Gastrocnemius medialis (tissue), 4 donors: ENCODE results near the gene SH3RF1. TPM values are rescaled to one million over a fixed set of nuclear protein-coding genes. Genes with fewer than 3 reads are reported as not detected.

ENCODE experiments used
- ATAC-seq, 2 donors: fragments of 150-250 bp; one replicate each; pipeline ENCODE4 v1.9.1; 2016
- DNase-seq, 2 donors: peaks; one replicate each; pipeline ENCODE4 v3.0.0-alpha.2; 2019
- H3K27ac ChIP-seq, 4 donors: fragments of 200-600 bp; sonication (generic); 1 replicate in 1 of 4; 2 replicates in 3 of 4; pipeline ENCODE4 v1.5.1; 2016 to 2018; ENCODE audit warnings: mild to moderate bottlenecking in 2 of 4, moderate library complexity in 1 of 4
- H3K27me3 ChIP-seq, 3 donors: fragments of 200-600 bp; sonication (generic) in 2 of 3; 1 replicate in 1 of 3; 2 replicates in 2 of 3; pipeline versions ENCODE4 v1.5.1 to v1.6.0; 2016 to 2019; ENCODE audit warnings: mild to moderate bottlenecking in 1 of 3, moderate library complexity in 1 of 3
- H3K36me3 ChIP-seq, 2 donors: fragments of 200-600 bp; sonication (generic) in 1 of 2; one replicate each; pipeline ENCODE4 v1.5.1; 2017 to 2018
- H3K4me1 ChIP-seq, 2 donors: fragments of 200-600 bp; sonication (generic) in 1 of 2; one replicate each; pipeline ENCODE4 v1.5.1; 2016 to 2017; ENCODE audit warnings: mild to moderate bottlenecking in 2 of 2
- H3K4me3 ChIP-seq, 4 donors: fragments of 200-600 bp; sonication (generic) in 3 of 4; 1 replicate in 1 of 4; 2 replicates in 3 of 4; pipeline ENCODE4 v1.5.1; 2016 to 2019; ENCODE audit warnings: mild to moderate bottlenecking in 2 of 4
- H3K9me3 ChIP-seq, 3 donors: fragments of 200-600 bp; sonication (generic) in 2 of 3; 1 replicate in 1 of 3; 2 replicates in 2 of 3; pipeline ENCODE4 v1.5.1; 2016 to 2019
- POLR2A ChIP-seq, 2 donors: fragments of 450-650 bp; IDR thresholded peaks; one replicate each; pipeline ENCODE4 v1.6.1; 2017; ENCODE audit warnings: antibody characterized with exemption in 2 of 2, mild to moderate bottlenecking in 2 of 2, moderate library complexity in 2 of 2
- in situ Hi-C, 4 donors: fragments of 200-750 bp; cut with MboI; loops; one replicate each; pipeline versions ENCODE4 v1.15.0 to v1.8.0; 2017; ENCODE audit warnings: low sequenced_read_pairs in 4 of 4
- intact Hi-C: fragments of 100-400 bp; cut with DNase I; formaldehyde crosslinking; loops from one replicate; pipeline ENCODE4 v1.15.1; 2023; ENCODE audit warnings: low total_unique reads
- total RNA-seq, 4 donors: library from RNA; depleted of rRNA; stranded (reverse); fragments of >200 nt; gene quantifications; one replicate each; pipeline versions ENCODE4 v1.1.0 to v1.2.3, GENCODE V29; 2016
- TF ChIP-seq, protein P1 (sequence below), 5 experiments: fragments of 450-650 bp in 3 of 5; fragments of 200-600 bp in 2 of 5; sonication (generic) in 2 of 5; IDR thresholded peaks in 4 of 5; conservative IDR thresholded peaks in 1 of 5; 1 replicate in 4 of 5; 2 replicates in 1 of 5; pipeline ENCODE4 v1.5.1; 2016 to 2019; ENCODE audit warnings: antibody characterized with exemption in 5 of 5, mild to moderate bottlenecking in 3 of 5, moderate library complexity in 3 of 5

Gene SH3RF1
- total RNA-seq, 4 donors from 2014 or later: 12.6 to 27.0 (median 13.4) TPM

DNA sequence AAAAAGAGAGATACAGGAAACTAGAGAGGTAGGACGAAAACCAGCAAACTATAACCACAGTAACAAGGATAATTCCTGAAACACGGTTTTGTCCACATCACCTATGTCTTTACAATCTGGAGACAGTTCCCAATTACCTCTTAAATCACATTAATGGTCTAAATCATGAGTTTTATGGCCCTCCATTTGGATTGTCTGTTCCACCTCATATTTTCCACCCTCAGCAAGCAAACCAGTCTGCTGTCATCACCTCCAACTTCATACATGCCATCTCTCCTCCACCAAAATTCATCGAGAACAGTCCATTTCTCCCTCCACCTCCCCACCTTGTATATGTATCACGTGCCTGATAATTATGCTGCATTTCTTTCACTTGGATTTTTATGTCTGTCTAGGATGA lies 107.3 kb downstream of the SH3RF1 start:
- DNase-seq: no peak
- Histone ChIP-seq H3K36me3 (no peaks in the 10 kb centered on the region), H3K4me1 (peaks cover 15 to 17% of the 10 kb centered on the region in 2 donors), H3K4me3 (no peak overlapping the region), H3K27ac (no peak overlapping the region), H3K27me3 (no peaks in the 10 kb centered on the region), H3K9me3 (no peaks in the 10 kb centered on the region)
- ATAC-seq: no peak
- intact Hi-C loops: no loop called here
- TF ChIP-seq, protein P1, sequence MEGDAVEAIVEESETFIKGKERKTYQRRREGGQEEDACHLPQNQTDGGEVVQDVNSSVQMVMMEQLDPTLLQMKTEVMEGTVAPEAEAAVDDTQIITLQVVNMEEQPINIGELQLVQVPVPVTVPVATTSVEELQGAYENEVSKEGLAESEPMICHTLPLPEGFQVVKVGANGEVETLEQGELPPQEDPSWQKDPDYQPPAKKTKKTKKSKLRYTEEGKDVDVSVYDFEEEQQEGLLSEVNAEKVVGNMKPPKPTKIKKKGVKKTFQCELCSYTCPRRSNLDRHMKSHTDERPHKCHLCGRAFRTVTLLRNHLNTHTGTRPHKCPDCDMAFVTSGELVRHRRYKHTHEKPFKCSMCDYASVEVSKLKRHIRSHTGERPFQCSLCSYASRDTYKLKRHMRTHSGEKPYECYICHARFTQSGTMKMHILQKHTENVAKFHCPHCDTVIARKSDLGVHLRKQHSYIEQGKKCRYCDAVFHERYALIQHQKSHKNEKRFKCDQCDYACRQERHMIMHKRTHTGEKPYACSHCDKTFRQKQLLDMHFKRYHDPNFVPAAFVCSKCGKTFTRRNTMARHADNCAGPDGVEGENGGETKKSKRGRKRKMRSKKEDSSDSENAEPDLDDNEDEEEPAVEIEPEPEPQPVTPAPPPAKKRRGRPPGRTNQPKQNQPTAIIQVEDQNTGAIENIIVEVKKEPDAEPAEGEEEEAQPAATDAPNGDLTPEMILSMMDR (IDR thresholded peaks at IDR 0.05 in 4 of 5, conservative IDR thresholded peaks at IDR 0.05 in 1 of 5): no peak
- TF ChIP-seq POLR2A (IDR thresholded peaks at IDR 0.05): no peak
- in situ Hi-C loops: no loop called here

DNA sequence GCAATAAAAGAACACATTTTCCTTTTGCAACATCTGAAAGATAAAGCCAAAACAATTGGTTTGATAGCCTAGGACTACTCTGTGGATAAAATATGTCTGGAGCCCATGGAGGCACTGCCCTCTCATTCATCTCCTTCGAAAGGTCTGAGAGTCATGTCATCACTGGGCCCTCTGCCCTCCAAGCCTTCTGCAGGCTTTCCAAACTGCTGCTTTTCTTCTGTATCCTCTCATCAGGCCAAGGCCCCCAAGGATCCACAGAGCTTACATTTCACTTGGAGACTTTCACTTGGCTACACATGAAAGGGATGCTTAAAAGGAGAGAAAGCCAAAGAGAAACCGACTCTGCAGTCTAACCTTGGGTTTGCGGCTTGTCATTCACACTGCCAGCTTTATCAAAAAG lies 109.9 kb downstream of the SH3RF1 start:
- H3K36me3 ChIP-seq: no peaks in the 10 kb centered on the region
- H3K9me3 ChIP-seq: no peaks in the 10 kb centered on the region
- H3K4me1 ChIP-seq: peaks cover 15 to 17% of the 10 kb centered on the region in 2 donors
- in situ Hi-C loops (no loop called here), intact Hi-C loops (no loop called here)
- no peak overlapping the region for H3K27ac ChIP-seq
- peak in 1 of 2 donors; percentile 18 for ATAC-seq
- TF ChIP-seq, protein P1 (IDR thresholded peaks at IDR 0.05 in 4 of 5, conservative IDR thresholded peaks at IDR 0.05 in 1 of 5): no peak
- no peak for TF ChIP-seq POLR2A (IDR thresholded peaks at IDR 0.05)
- peak in 1 of 2 donors; percentile 17 for DNase-seq
- no peaks in the 10 kb centered on the region for H3K27me3 ChIP-seq
- H3K4me3 ChIP-seq: no peak overlapping the region

DNA sequence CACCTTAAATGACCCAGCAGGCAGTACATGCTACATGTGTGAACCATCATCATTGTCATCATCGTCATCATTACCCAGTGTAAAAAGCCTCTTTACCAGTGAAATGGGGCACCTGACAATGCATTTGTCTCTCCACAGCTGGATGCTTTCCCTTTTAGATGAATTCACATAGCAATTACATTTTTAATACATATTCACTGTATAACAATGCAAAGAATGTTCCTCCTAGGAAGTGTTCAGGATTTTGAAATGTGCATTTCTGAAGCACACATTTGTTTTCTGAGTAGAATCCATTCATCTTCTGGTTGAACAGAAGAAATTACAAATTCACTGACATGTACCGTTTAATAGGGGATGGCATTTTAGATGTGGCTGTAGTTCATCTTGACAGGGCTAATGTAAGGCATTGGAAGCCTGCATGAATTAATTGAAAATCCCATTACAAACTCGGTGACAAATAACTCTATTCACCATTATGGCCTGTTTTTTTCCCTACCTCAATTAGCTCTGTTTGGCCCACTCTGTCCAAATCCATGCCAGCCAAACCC lies 111.1 kb downstream of the SH3RF1 start:
- no peak for DNase-seq
- Histone ChIP-seq H3K4me1 (peaks cover 9 to 12% of the 10 kb centered on the region in 2 donors), H3K27me3 (no peaks in the 10 kb centered on the region), H3K4me3 (no peak overlapping the region), H3K9me3 (no peaks in the 10 kb centered on the region), H3K27ac (no peak overlapping the region), H3K36me3 (peaks cover 0 to 3% of the 10 kb centered on the region in 2 donors)
- ATAC-seq: no peak
- in situ Hi-C loops (no loop called here), intact Hi-C loops (no loop called here)
- TF ChIP-seq, protein P1 (IDR thresholded peaks at IDR 0.05 in 4 of 5, conservative IDR thresholded peaks at IDR 0.05 in 1 of 5): no peak
- TF ChIP-seq POLR2A (IDR thresholded peaks at IDR 0.05): no peak

DNA sequence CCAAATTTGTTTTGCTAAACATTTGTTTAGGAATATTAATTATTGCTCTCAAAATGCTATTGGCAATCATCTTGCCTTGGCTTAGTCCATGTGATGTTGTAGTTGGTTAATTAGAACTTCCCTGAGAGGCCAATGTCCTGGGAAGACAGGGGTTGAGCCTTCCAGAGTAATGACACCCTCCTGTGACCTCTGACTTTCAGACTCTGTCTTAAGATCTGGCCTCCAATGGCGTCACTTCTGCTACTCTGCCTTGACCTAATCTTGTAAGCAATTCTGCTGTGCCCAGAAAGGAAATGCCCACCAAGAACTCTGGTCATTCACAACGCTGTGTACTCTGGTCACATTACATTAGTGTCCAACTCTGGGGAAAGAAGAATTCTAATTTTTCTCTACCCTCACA lies 111.9 kb downstream of the SH3RF1 start:
- Histone ChIP-seq H3K4me1 (peaks cover 7 to 12% of the 10 kb centered on the region in 2 donors), H3K4me3 (no peak overlapping the region), H3K27me3 (no peaks in the 10 kb centered on the region), H3K27ac (no peak overlapping the region), H3K36me3 (peaks cover 0 to 11% of the 10 kb centered on the region in 2 donors), H3K9me3 (no peaks in the 10 kb centered on the region)
- ATAC-seq: no peak
- no peak for DNase-seq
- in situ Hi-C loops: no loop called here
- no peak for TF ChIP-seq POLR2A (IDR thresholded peaks at IDR 0.05)
- TF ChIP-seq, protein P1 (IDR thresholded peaks at IDR 0.05 in 4 of 5, conservative IDR thresholded peaks at IDR 0.05 in 1 of 5): no peak
- intact Hi-C loops: no loop called here

DNA sequence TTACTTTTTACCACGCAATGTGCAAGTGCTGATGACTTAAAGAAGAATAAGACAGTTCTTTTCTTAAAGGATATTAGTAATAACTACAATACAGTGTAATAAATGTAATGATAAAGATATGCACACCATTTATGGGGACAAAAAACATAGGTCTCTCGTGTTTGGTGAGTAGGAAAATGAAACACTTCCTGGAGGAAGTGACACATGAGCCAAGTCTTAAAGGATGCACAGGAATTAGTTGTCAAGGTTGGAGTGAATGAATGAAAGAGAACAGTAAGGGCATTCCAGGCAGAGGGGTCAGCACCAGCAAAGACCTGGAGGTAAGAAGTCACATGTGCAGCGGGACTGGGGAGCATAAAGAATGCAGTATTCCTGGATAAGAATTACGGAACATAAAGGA lies 112.7 kb downstream of the SH3RF1 start:
- DNase-seq: no peak
- intact Hi-C loops (no loop called here), in situ Hi-C loops (no loop called here)
- no peak overlapping the region for H3K27ac ChIP-seq
- no peaks in the 10 kb centered on the region for H3K27me3 ChIP-seq
- ATAC-seq: no peak
- H3K4me1 ChIP-seq: peaks cover 8 to 12% of the 10 kb centered on the region in 2 donors
- H3K9me3 ChIP-seq: no peaks in the 10 kb centered on the region
- TF ChIP-seq, protein P1 (IDR thresholded peaks at IDR 0.05 in 4 of 5, conservative IDR thresholded peaks at IDR 0.05 in 1 of 5): no peak
- no peak for TF ChIP-seq POLR2A (IDR thresholded peaks at IDR 0.05)
- H3K36me3 ChIP-seq: peaks cover 0 to 14% of the 10 kb centered on the region in 2 donors
- H3K4me3 ChIP-seq: no peak overlapping the region
